Osteocyte (in vitro differentiated cells): ENCODE results near the gene GNAQ. TPM values are rescaled to one million over a fixed set of nuclear protein-coding genes. Genes with fewer than 3 reads are reported as not detected.

Experiments used
- DNase-seq: peaks from one replicate; pipeline ENCODE4 v3.0.0; 2021; ENCODE audit warnings: mixed read lengths; ENCODE audit not compliant: unreplicated experiment; ENCODE audit errors: extremely low spot score
- H3K27ac Mint-ChIP-seq: one replicate; pipeline ENCODE4 v1.8.0; 2021; ENCODE audit warnings: mild to moderate bottlenecking, mixed read lengths; ENCODE audit not compliant: unreplicated experiment
- H3K27me3 Mint-ChIP-seq: one replicate; pipeline ENCODE4 v1.8.0; 2021; ENCODE audit warnings: mixed read lengths; ENCODE audit not compliant: unreplicated experiment
- H3K36me3 Mint-ChIP-seq: one replicate; pipeline ENCODE4 v1.8.0; 2021; ENCODE audit warnings: mixed read lengths; ENCODE audit not compliant: unreplicated experiment
- H3K4me1 Mint-ChIP-seq: one replicate; pipeline ENCODE4 v1.8.0; 2021; ENCODE audit warnings: mixed read lengths; ENCODE audit not compliant: unreplicated experiment
- H3K4me3 Mint-ChIP-seq: one replicate; pipeline ENCODE4 v1.8.0; 2021; ENCODE audit warnings: mild to moderate bottlenecking, moderate library complexity, mixed read lengths; ENCODE audit not compliant: unreplicated experiment
- H3K9me3 Mint-ChIP-seq: one replicate; pipeline ENCODE4 v1.8.0; 2021; ENCODE audit warnings: mixed read lengths; ENCODE audit not compliant: unreplicated experiment
- CTCF ChIP-seq: fragments of 200-600 bp; sonication (generic); IDR thresholded peaks from 2 replicates; pipeline ENCODE4 v1.5.0; 2021; ENCODE audit warnings: antibody characterized with exemption, mild to moderate bottlenecking, moderate library complexity
- total RNA-seq: library from RNA; stranded (reverse); gene quantifications from 2 replicates; pipeline ENCODE4 v1.2.1, GENCODE V29; 2021

The GNAQ gene
- total RNA-seq, 1 donor from 2014 or later = 65.9 TPM

GRCh38 chr9:77750284-77750683 lies 281.3 kb downstream of the GNAQ start:
- no peaks in the 10 kb centered on the region for H3K9me3 Mint-ChIP-seq
- no peak overlapping the region for H3K4me3 Mint-ChIP-seq
- H3K27me3 Mint-ChIP-seq = no peaks in the 10 kb centered on the region
- no peak for TF ChIP-seq CTCF
- peaks cover 47% of the 10 kb centered on the region for H3K4me1 Mint-ChIP-seq
- H3K36me3 Mint-ChIP-seq = peaks cover 5% of the 10 kb centered on the region
- no peak for DNase-seq
- no peak overlapping the region for H3K27ac Mint-ChIP-seq

- H3K27me3 Mint-ChIP-seq = no peaks in the 10 kb centered on the region
- no peak overlapping the region for H3K4me3 Mint-ChIP-seq
- no peak overlapping the region for H3K27ac Mint-ChIP-seq
- H3K36me3 Mint-ChIP-seq = peaks cover 7% of the 10 kb centered on the region
- no peak for TF ChIP-seq CTCF
- no peak for DNase-seq
- no peaks in the 10 kb centered on the region for H3K9me3 Mint-ChIP-seq
- H3K4me1 Mint-ChIP-seq = peaks cover 41% of the 10 kb centered on the region
Observed at GRCh38 chr9:77748214-77748772, 283.3 kb downstream of the GNAQ start.

- Mint-ChIP-seq H3K9me3 (no peaks in the 10 kb centered on the region), H3K4me1 (peaks cover 31% of the 10 kb centered on the region), H3K27ac (no peak overlapping the region), H3K36me3 (peaks cover 7% of the 10 kb centered on the region), H3K4me3 (no peak overlapping the region), H3K27me3 (no peaks in the 10 kb centered on the region)
- TF ChIP-seq CTCF = no peak
- no peak for DNase-seq
Observed at GRCh38 chr9:77747163-77747562, 284.4 kb downstream of the GNAQ start.

GRCh38 chr9:77744841-77745430 lies 286.7 kb downstream of the GNAQ start:
- no peak overlapping the region for H3K4me3 Mint-ChIP-seq
- no peak for TF ChIP-seq CTCF
- H3K27ac Mint-ChIP-seq = no peak overlapping the region
- peaks cover 9% of the 10 kb centered on the region for H3K4me1 Mint-ChIP-seq
- peaks cover 10% of the 10 kb centered on the region for H3K36me3 Mint-ChIP-seq
- H3K27me3 Mint-ChIP-seq = no peaks in the 10 kb centered on the region
- H3K9me3 Mint-ChIP-seq = no peaks in the 10 kb centered on the region
- DNase-seq = no peak

GRCh38 chr9:77743386-77743785 lies 288.2 kb downstream of the GNAQ start:
- peaks cover 11% of the 10 kb centered on the region for H3K36me3 Mint-ChIP-seq
- no peaks in the 10 kb centered on the region for H3K4me1 Mint-ChIP-seq
- no peak for TF ChIP-seq CTCF
- no peak overlapping the region for H3K4me3 Mint-ChIP-seq
- no peaks in the 10 kb centered on the region for H3K9me3 Mint-ChIP-seq
- H3K27ac Mint-ChIP-seq = no peak overlapping the region
- DNase-seq = no peak
- no peaks in the 10 kb centered on the region for H3K27me3 Mint-ChIP-seq
